Upper lobe of left lung (tissue), 4 donors: ENCODE results near the gene CHCHD6.

Experiments
- POLR2A ChIP-seq, 4 donors: fragments of 450-650 bp; IDR thresholded peaks; one replicate each; pipeline ENCODE4 v1.5.1; 2016 to 2017; ENCODE audit warnings: antibody characterized with exemption in 4 of 4, mild to moderate bottlenecking in 2 of 4
- POLR2AphosphoS5 ChIP-seq, 2 donors: sonication (generic); formaldehyde crosslinking; IDR thresholded peaks; one replicate each; pipeline ENCODE4 v1.5.1; 2017; ENCODE audit warnings: antibody characterized with exemption in 2 of 2
- TF ChIP-seq, protein P1 (sequence below), 6 experiments: fragments of 450-650 bp in 4 of 6; fragments of 200-600 bp in 2 of 6; sonication (generic) in 2 of 6; IDR thresholded peaks; one replicate each; pipeline ENCODE4 v1.5.1; 2016 to 2019; ENCODE audit warnings: antibody characterized with exemption in 6 of 6

DNA sequence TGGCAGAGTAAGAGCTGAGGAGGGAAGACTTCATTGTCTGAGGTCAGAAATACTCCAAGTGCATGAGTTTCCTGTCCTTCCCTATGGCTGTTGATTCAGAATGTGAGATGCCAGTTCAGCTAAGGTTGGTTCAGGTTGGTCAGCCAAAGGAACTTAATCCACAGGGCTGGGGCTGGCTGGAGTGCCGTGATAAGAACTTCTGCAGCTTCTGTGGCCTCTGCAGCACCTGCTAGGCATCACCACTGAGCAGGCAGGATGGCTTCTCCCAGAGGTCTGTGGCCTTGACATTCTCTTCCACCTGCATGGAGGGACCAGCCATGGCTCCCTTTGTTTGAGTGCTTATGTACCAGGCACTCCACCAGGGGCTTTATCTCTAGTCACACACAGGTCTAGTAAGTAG is 169.4 kb downstream of the CHCHD6 start:
- TF ChIP-seq, protein P1, sequence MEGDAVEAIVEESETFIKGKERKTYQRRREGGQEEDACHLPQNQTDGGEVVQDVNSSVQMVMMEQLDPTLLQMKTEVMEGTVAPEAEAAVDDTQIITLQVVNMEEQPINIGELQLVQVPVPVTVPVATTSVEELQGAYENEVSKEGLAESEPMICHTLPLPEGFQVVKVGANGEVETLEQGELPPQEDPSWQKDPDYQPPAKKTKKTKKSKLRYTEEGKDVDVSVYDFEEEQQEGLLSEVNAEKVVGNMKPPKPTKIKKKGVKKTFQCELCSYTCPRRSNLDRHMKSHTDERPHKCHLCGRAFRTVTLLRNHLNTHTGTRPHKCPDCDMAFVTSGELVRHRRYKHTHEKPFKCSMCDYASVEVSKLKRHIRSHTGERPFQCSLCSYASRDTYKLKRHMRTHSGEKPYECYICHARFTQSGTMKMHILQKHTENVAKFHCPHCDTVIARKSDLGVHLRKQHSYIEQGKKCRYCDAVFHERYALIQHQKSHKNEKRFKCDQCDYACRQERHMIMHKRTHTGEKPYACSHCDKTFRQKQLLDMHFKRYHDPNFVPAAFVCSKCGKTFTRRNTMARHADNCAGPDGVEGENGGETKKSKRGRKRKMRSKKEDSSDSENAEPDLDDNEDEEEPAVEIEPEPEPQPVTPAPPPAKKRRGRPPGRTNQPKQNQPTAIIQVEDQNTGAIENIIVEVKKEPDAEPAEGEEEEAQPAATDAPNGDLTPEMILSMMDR (IDR thresholded peaks at IDR 0.05) = no peak
- TF ChIP-seq POLR2A (IDR thresholded peaks at IDR 0.05) = no peak
- no peak for TF ChIP-seq POLR2AphosphoS5 (IDR thresholded peaks at IDR 0.05)
